ENCODE results near the gene VILL.
"Not testable (repeated sequence)": the region's sequence is repeated elsewhere in the genome, so short reads cannot be mapped to it uniquely, and the experiment has no call there.

The VILL gene

GRCh38 chr3:38039899-38040261, 49.3 kb downstream of the VILL start:
- DNase-seq, result no peak

DNA sequence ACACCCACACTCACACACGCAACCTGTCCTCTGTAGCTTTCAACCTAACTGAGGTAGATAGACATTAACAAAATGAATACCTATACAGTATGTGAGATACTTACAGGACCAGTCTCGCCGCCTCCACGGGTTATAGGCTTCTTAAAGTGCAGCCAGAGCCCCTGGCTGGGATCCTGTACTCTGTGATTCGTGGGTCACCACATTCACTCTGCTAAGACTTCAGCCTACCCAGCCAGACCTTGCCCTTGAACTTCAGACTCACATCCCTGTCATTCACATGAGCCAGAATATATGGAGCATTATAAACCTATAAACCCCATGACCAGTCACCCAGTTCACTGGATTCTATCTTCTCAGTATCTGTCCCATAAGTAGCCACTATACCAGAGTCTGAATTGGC, 49.8 kb downstream of the VILL start:
- no peak for DNase-seq

DNA sequence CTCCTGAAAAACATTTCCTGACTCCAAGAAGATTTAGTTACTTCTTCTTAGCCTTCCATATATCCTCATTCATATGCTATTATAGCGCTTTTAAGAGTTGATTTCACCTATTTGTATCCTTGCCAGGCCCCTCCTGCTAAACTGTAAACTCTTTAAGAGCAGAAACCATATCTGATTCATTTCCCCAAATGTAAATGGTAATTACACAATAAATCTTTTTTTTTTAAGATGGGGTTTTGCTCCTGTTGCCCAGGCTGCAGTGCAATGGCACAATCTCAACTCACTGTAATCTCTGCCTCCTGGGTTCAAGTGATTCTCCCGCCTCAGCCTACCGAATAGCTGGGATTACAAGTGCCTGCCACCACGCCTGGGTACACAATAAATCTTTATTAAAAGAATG, 52.9 kb downstream of the VILL start:
- DNase-seq, result no peak

DNA sequence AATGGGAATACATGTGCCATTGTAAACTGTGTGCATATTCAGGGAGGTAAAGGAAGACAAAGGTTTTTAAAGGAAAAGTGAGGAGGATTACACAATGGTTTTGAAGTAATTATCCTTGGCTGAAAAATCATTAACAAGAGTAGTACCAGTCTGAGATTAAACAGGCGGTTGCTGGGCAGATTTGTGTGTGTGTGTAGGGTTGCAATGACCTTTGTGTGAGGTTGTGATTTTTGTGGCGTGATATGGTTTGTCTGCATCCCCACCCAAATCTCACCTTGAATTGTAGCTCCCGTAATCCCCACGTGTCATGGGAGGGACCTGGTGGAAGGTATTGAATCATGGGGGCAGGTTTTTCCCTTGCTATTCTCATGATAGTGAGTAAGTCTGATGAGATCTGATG, 55.4 kb downstream of the VILL start:
- no peak for DNase-seq

DNA sequence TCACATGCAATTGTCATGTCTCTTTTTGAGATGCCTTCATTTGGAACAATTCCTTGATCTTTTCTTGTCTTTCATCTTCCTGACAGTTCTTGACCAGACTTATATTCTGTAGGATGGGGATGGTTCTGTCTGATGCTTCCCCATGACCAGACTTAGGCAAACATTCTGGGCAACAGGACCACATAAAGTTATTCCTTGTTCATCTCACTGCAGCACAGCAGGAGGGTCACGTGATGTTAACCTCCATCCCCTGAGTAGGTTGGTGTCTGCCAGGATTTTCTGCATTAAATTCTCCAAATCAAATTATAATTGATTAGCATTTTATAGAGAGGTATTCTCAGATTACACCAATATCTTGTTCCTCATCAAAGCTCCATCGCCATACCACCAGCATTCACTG, 56.2 kb downstream of the VILL start:
- DNase-seq, result no peak

DNA sequence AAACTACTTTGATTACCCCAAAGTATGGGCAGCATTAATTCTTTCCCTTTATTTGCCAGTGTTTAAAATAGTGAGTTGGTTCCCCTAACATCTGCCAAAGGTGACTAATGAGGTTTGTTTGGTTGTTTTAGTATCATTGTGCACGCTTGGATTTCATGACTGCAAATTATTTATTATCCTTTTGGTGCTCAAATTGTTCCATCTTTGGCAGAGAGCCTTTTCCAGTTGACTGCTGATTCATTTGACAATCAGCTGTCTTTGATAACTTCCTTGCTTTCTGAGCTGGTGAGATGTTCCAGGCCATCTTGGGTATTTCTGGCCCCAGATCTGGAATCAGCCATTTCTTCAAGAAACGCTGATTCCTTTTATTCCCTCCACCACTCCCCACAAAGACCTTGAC, 57.3 kb downstream of the VILL start:
- DNase-seq, result no peak

- DNase-seq, result no peak
Observed at GRCh38 chr3:38049358-38050126, 59.0 kb downstream of the VILL start.

- DNase-seq, result no peak
Observed at GRCh38 chr3:38051131-38051530, 60.5 kb downstream of the VILL start.

DNA sequence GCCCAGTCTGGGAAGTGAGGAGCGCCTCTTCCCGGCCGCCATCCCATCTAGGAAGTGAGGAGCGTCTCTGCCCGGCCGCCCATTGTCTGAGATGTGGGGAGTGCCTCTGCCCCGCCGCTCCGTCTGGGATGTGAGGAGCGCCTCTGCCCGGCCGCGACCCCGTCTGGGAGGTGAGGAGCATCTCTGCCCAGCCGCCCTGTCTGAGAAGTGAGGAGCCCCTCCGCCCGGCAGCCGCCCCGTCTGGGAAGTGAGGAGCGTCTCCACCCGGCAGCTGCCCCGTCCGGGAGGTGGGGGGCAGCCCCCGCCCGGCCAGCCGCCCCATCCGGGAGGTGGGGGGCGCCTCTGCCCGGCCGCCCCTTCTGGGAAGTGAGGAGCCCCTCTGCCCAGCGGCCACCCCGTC, 62.7 kb downstream of the VILL start:
- DNase-seq, result not testable (repeated sequence)

GRCh38 chr3:38053813-38054498, 63.4 kb downstream of the VILL start:
- DNase-seq, result not testable (repeated sequence)

- no peak for DNase-seq
Observed at GRCh38 chr3:38054499-38055001, 64.0 kb downstream of the VILL start.
